HG03575 (cell line): ENCODE measurements around the gene HOXB4.
"Not testable (repeated sequence)": the region's sequence is repeated elsewhere in the genome, so short reads cannot be mapped to it uniquely, and the experiment has no call there.

ENCODE experiments used
- ATAC-seq: cut with Tn5 transposase; IDR thresholded peaks from one replicate; pipeline ENCODE4 v1.9.1; 2021; ENCODE audit not compliant: unreplicated experiment, insufficient number of reproducible peaks, low FRiP score; ENCODE audit errors: extremely low read depth

Gene HOXB4

GRCh38 chr17:48543107-48543853, 34.9 kb downstream of the HOXB4 start:
- ATAC-seq: no peak

- ATAC-seq: no peak
These were observed 35.4 kb downstream of the HOXB4 start for GRCh38 chr17:48542698-48543106.

- no peak for ATAC-seq
These were observed 36.0 kb downstream of the HOXB4 start for GRCh38 chr17:48542114-48542656.

- no peak for ATAC-seq
These were observed 36.5 kb downstream of the HOXB4 start for GRCh38 chr17:48541577-48542113.

GRCh38 chr17:48541036-48541576, 37.0 kb downstream of the HOXB4 start:
- no peak for ATAC-seq

GRCh38 chr17:48540213-48540612, 37.9 kb downstream of the HOXB4 start:
- no peak for ATAC-seq

- no peak for ATAC-seq
These were observed 39.0 kb downstream of the HOXB4 start for GRCh38 chr17:48539177-48539576.

GRCh38 chr17:48537316-48537715, 40.8 kb downstream of the HOXB4 start:
- no peak for ATAC-seq

GRCh38 chr17:48535793-48536559, 42.2 kb downstream of the HOXB4 start:
- ATAC-seq: not testable (repeated sequence)

- ATAC-seq: no peak
These were observed 45.9 kb downstream of the HOXB4 start for GRCh38 chr17:48532261-48532660.

GRCh38 chr17:48530887-48531272, 47.3 kb downstream of the HOXB4 start, which contains the start of gene HOXB1:
TSS of gene HOXB1 (minus strand) at chr17:48531011. CDS start at chr17:48530904, 107 bp downstream.
- no peak for ATAC-seq

- no peak for ATAC-seq
These were observed 47.8 kb downstream of the HOXB4 start for GRCh38 chr17:48530208-48530886.

- ATAC-seq: no peak
These were observed 48.5 kb downstream of the HOXB4 start for GRCh38 chr17:48529683-48530009.

GRCh38 chr17:48528936-48529682, 49.0 kb downstream of the HOXB4 start:
- no peak for ATAC-seq

- ATAC-seq: no peak
These were observed 49.8 kb downstream of the HOXB4 start for GRCh38 chr17:48528153-48528935.

- no peak for ATAC-seq
These were observed 50.6 kb downstream of the HOXB4 start for GRCh38 chr17:48527547-48527932.

- no peak for ATAC-seq
These were observed 51.3 kb downstream of the HOXB4 start for GRCh38 chr17:48526608-48527546.
